Measurements from ENCODE around the gene GRM8.

DNA sequence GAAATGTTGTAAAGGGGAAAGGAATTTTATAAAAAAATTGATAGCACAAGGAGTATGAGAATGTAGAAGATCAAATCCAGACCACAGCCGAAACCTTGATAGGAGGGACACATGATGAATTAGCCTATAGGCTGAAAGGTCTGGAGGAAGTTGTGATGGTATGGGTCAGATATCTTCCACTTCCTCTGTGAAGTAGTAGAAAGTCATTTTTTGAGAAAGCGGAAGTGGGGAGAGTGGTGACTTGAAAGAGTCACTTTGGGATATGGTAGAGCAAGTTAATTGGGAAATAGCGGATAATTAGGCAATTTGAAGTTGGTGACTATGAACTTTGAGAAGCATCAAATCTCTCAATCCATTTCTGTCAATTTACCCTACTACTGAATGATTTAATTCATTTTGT lies 99.4 kb downstream of the GRM8 start:
- TF ChIP-seq, protein P1, sequence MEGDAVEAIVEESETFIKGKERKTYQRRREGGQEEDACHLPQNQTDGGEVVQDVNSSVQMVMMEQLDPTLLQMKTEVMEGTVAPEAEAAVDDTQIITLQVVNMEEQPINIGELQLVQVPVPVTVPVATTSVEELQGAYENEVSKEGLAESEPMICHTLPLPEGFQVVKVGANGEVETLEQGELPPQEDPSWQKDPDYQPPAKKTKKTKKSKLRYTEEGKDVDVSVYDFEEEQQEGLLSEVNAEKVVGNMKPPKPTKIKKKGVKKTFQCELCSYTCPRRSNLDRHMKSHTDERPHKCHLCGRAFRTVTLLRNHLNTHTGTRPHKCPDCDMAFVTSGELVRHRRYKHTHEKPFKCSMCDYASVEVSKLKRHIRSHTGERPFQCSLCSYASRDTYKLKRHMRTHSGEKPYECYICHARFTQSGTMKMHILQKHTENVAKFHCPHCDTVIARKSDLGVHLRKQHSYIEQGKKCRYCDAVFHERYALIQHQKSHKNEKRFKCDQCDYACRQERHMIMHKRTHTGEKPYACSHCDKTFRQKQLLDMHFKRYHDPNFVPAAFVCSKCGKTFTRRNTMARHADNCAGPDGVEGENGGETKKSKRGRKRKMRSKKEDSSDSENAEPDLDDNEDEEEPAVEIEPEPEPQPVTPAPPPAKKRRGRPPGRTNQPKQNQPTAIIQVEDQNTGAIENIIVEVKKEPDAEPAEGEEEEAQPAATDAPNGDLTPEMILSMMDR (IDR thresholded peaks at IDR 0.05), result no peak
- no peak for TF ChIP-seq POLR2A (IDR thresholded peaks at IDR 0.05)
